GM12873 (cell line): ENCODE results near the gene ADPGK.

ENCODE experiments used
- CTCF ChIP-seq: IDR thresholded peaks from 2 replicates; pipeline ENCODE4 v1.5.1; 2012; ENCODE audit warnings: low read depth, mild to moderate bottlenecking, moderate library complexity, low read length, control low read depth; ENCODE audit not compliant: insufficient read depth; ENCODE audit errors: missing control alignments

ADPGK gene

GRCh38 chr15:72764656-72765055 lies 18.9 kb downstream of the ADPGK start:
- TF ChIP-seq CTCF, result no peak

DNA sequence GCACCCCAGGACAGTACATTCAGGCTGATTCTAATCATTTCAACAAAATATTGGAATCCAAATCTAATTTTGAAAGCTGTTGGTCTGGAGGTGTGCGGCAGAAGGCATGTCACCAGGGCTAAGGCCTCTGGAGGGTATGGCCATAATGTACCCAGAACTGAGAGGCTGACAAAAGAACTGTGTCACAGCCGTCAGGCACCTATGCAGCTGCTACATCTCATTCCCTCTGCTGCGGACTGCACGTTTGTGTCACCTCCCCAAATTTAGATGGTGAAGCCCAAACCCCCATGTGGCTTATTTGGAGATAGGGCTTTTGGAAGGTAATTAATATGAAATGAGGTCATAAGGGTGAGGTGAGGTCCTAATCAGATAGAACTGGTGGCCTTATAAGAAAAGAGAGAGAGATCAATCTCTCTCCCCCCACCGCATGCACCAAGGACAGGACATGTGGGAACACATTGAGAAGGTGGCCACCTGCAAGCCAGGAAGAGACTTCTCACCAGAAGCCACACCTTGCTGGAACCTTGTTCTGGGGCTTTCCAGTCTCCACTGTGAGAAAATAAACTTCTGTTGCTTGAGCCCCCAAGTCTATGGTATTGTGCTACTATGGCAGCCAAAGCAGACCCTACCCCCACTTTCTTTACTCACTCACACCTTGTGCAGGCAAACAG lies 22.8 kb downstream of the ADPGK start:
- TF ChIP-seq CTCF, result no peak

- TF ChIP-seq CTCF, result no peak
Measured at GRCh38 chr15:72758182-72758581, 25.4 kb downstream of the ADPGK start.

DNA sequence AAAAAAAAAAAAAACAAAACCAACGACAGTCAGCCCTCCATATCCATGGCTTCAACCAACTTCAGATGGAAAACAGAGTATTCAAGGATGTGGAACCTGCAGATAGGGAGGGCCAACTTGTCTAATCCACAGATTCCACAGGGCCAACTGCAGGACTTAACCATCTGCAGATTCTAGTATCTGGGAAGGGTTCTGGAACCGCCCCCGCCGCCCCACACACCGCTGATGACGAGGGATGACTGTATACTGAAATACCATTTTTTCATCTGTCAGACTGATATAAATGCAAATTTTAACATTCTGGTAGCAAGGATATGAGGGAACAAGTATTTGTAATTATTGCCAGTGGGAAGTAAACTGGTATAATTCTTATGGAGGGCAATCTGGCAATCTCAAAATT lies 29.5 kb downstream of the ADPGK start:
- no peak for TF ChIP-seq CTCF

DNA sequence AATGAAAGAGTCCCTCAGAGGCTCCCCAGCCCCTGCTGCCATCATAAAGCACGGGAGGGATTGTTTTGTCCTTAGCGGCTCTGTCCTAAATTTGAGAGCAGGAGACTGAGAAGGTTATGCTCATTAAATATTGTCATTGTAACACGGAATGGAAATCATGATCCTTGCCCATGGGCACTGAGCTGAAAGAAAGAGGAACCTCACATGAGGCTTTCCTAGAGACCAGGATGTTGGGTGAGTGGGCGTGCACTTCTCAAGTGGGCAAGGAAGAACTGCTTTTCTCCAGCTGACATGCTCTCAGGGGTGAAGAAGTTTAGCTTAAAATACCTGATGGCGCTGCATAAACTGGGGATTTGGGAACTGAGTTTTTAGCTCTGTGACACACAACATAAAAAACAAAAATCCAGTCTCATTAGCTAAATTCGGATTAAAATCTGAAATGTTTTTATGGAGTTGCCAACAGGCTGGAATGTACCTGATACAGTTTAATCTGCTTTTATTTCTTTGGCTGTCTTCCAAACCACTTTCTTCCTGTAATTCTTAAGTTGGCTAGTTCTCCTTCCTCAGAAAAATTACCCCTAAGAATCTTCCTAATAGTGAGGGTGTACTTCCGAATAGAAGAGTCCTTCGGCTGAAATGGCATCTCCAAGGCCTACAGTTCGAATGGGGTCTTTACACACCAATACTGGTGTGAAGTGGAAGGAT lies 31.7 kb downstream of the ADPGK start:
- TF ChIP-seq CTCF, result no peak

DNA sequence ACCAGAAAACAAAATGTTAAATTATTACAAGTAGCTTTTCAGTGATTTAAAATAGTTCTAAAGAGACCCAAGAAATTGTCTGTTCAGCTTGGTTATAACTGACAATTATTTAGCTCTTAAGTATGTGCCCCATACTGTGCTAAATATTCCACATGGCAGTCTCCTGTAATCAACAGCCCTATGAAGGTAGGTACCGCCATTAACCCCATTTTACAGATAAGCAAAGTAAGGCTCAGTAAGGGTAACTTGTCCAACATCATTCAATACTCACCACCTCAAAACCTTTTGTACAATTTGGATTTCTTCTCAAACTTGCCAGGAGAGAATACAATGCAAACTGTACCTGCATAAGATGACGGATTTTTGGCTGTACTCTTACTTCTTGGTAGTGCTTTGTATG lies 33.9 kb downstream of the ADPGK start:
- no peak for TF ChIP-seq CTCF

DNA sequence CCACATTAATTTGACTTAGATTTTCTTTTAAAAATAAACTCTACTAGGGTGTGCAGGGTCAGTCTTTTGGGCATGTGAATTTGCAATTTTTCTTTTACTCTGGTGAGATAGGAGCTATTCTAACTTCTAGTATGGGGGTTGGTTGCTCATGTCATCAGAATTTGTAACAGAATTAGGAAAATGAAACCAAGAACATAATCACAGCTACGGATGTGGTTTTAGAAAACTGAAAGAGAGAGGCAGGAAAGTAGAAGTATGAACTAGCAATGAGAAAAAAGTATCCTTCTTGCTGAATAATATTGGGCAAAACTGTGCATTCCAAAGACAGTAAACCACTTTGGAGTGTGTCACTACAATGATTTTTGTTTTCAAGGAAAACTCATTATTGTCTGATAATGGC lies 43.3 kb downstream of the ADPGK start:
- no peak for TF ChIP-seq CTCF
